Measurements from ENCODE around the gene GEN1.

- TF ChIP-seq CTCF (IDR thresholded peaks at IDR 0.05; ENCODE audit: borderline replicate concordance, extremely low read depth, low read length, poor library complexity, severe bottlenecking) (no peak), EZH2 (IDR thresholded peaks at IDR 0.05; ENCODE audit: borderline replicate concordance, low read depth, low read length, severe bottlenecking) (no peak)
Measured at GRCh38 chr2:17815468-17816184, 61.7 kb downstream of the GEN1 start.

All from DND-41 (cell line).